ENCODE results near the gene ATP9B.

Gene ATP9B

DNA sequence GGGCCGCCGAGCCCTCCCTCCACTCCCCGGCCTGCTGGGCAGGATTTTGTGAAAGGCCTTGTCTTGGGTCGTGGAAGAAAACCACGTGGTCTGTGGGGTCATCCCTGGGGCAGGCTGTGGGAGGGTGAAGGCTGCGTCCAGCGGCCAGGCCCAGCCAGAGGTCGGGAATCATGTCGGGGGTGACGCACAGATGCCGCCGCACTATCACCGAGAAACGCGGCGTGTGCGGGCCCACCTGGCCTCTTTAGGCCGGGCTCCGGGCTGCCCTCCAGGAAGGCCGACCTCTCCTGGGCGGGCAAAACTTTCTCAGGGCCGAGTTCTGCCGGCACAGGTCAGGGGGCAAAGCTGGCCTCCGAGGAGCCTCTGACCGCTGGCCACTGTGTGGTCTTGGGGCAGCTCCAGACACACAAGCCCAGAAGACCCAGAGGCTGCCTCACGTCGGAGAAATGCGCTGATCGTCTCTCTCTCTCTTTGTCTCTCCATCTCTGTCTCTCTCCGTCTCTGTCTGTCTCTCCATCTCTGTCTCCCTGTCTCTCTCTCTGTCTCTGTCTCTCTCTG, 354.9 kb downstream of the ATP9B start:
- Histone ChIP-seq H3K4me3 (ENCODE audit: insufficient read depth, low read depth, low read length, poor library complexity, severe bottlenecking) (no peak overlapping the region), H3K9me3 (ENCODE audit: control insufficient read depth, low read length) (no peaks in the 10 kb centered on the region), H3K36me3 (ENCODE audit: control insufficient read depth, insufficient read depth, low read length) (peaks cover 27% of the 10 kb centered on the region), H3K27ac (ENCODE audit: insufficient read depth, low read length, poor library complexity, severe bottlenecking) (no peak overlapping the region), H3K4me1 (ENCODE audit: control insufficient read depth, insufficient read depth, low read length, poor library complexity, severe bottlenecking) (no peaks in the 10 kb centered on the region), H3K27me3 (replicated peaks; ENCODE audit: control insufficient read depth, insufficient read depth, low read length, poor library complexity, severe bottlenecking) (no peaks in the 10 kb centered on the region)
- DNase-seq, result no peak

DNA sequence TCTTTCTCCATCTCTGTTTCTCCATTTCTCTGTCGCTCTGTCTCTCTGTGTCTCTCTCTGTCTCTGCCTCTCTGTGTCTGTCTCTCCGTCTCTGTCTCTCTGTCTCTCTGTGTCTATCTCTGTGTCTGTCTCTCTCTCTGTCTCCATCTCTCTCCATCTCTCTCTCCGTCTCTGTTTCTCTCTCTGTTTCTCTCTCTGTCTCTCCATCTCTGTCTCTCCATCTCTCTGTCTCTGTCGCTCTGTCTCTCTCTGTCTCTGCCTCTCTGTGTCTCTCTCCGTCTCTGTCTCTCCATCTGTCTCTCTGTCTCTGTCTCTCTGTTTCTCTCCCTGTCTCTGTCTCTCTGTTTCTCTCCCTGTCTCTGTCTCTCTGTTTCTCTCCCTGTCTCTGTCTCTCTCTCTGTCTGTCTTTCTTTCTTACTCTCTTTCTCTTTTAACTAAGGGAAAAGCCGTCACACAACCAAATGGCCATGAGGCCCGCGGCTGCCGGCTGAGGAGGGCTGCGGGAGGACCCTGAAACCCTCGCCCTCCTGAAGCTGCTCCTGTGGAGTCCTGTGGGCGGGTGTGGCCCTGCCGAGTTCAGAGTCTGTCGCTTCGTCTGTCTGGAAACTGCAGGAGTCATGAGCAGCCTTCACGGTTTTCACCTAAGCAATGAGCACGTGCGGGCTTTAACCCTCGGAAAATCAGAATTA, 355.8 kb downstream of the ATP9B start:
- no peak for DNase-seq
- Histone ChIP-seq H3K4me1 (ENCODE audit: control insufficient read depth, insufficient read depth, low read length, poor library complexity, severe bottlenecking) (no peaks in the 10 kb centered on the region), H3K27me3 (replicated peaks; ENCODE audit: control insufficient read depth, insufficient read depth, low read length, poor library complexity, severe bottlenecking) (no peaks in the 10 kb centered on the region), H3K9me3 (ENCODE audit: control insufficient read depth, low read length) (no peaks in the 10 kb centered on the region), H3K4me3 (ENCODE audit: insufficient read depth, low read depth, low read length, poor library complexity, severe bottlenecking) (no peak overlapping the region), H3K27ac (ENCODE audit: insufficient read depth, low read length, poor library complexity, severe bottlenecking) (no peak overlapping the region), H3K36me3 (ENCODE audit: control insufficient read depth, insufficient read depth, low read length) (peaks cover 27% of the 10 kb centered on the region)

- Histone ChIP-seq H3K36me3 (ENCODE audit: control insufficient read depth, insufficient read depth, low read length) (peaks cover 26% of the 10 kb centered on the region), H3K27ac (ENCODE audit: insufficient read depth, low read length, poor library complexity, severe bottlenecking) (no peak overlapping the region), H3K27me3 (replicated peaks; ENCODE audit: control insufficient read depth, insufficient read depth, low read length, poor library complexity, severe bottlenecking) (no peaks in the 10 kb centered on the region), H3K4me3 (ENCODE audit: insufficient read depth, low read depth, low read length, poor library complexity, severe bottlenecking) (no peak overlapping the region), H3K9me3 (ENCODE audit: control insufficient read depth, low read length) (no peaks in the 10 kb centered on the region), H3K4me1 (ENCODE audit: control insufficient read depth, insufficient read depth, low read length, poor library complexity, severe bottlenecking) (no peaks in the 10 kb centered on the region)
- no peak for DNase-seq
These were observed 356.3 kb downstream of the ATP9B start for GRCh38 chr18:79425569-79425886.

DNA sequence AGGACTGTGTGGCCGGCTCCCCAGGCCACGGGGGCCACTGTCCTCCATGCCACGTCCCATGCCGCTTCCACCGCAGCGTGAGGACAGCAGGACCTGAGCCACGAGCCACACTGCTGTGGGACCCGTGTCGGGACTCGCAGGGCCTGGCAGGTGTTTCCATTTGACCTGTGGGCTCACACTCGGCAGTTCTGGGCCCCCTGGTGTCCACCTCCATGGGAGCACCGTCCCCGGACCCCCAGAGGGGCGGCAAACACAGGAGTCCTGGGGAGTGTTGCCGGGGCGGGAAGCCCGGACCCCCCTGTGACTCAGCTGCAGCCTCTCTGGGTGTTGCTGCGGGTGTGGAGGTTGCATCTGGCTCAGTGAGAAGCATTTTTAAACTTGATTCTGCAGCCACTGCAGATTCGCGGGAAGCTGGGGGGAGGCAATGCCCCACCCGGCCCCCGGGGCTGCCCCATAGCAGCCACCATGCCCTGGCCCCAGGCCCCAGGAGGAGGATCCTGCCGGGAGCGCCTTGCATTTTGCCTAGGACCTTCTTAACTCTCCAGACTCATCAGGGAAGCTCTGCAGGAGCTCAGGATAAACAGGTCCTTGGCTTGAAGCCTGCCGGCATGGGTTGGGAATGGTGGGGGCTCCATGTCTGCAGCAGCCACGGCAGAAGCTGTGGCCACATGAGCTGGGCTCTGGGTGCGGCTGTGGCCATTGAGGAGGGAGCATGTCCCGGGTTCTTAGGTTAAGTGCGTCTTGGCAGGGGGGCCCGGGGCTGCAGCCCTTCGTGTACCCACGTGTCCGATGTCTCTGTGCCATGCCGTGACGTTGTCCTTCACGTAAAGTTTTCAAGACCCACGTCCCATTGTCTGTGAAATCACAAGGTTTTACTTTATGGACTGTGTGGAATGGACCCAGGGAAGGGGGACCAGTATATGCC, 357.4 kb downstream of the ATP9B start:
- Histone ChIP-seq H3K36me3 (ENCODE audit: control insufficient read depth, insufficient read depth, low read length) (peaks cover 18% of the 10 kb centered on the region), H3K4me1 (ENCODE audit: control insufficient read depth, insufficient read depth, low read length, poor library complexity, severe bottlenecking) (no peaks in the 10 kb centered on the region), H3K9me3 (ENCODE audit: control insufficient read depth, low read length) (no peaks in the 10 kb centered on the region), H3K27ac (ENCODE audit: insufficient read depth, low read length, poor library complexity, severe bottlenecking) (no peak overlapping the region), H3K4me3 (ENCODE audit: insufficient read depth, low read depth, low read length, poor library complexity, severe bottlenecking) (no peak overlapping the region), H3K27me3 (replicated peaks; ENCODE audit: control insufficient read depth, insufficient read depth, low read length, poor library complexity, severe bottlenecking) (no peaks in the 10 kb centered on the region)
- DNase-seq, result no peak

DNA sequence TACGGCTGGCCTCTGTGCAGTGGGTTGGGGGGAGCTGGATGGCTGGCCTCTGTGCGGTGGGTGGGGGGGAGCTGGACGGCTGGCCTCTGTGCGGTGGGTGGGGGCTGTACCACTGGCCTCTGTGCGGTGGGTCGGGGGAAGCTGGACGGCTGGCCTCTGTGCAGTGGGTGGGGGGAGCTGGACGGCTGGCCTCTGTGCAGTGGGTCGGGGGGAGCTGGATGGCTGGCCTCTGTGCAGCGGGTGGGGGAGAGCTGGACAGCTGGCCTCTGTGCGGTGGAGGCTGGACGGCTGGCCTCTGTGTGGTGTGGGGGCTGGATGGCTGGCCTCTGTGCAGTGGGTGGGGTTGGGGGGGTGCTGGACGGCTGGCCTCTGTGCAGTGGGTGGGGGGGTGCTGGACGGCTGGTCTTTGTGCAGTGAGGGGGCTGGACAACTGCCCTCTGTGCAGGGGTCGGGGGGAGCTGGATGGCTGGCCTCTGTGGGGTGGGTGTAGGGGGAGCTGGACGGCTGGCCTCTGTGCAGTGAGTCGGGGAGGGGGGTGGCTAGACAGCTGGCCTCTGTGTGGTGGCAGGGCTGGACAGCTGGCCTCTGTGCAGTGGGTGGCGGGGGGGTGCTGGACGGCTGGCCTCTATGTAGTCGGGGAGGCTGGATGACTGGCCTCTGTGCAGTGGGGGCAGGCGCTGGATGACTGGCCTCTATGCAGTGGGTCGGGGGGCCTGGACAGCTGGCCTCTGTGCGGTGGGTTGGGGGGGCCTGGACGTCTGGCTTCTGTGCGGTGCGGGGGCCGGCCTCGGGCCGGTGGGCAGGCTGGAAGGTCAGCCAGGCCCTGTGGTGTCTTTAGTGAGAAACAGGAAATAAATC, 358.4 kb downstream of the ATP9B start:
- Histone ChIP-seq H3K4me1 (ENCODE audit: control insufficient read depth, insufficient read depth, low read length, poor library complexity, severe bottlenecking) (no peaks in the 10 kb centered on the region), H3K4me3 (ENCODE audit: insufficient read depth, low read depth, low read length, poor library complexity, severe bottlenecking) (no peak overlapping the region), H3K9me3 (ENCODE audit: control insufficient read depth, low read length) (no peaks in the 10 kb centered on the region), H3K36me3 (ENCODE audit: control insufficient read depth, insufficient read depth, low read length) (peaks cover 20% of the 10 kb centered on the region), H3K27me3 (replicated peaks; ENCODE audit: control insufficient read depth, insufficient read depth, low read length, poor library complexity, severe bottlenecking) (no peaks in the 10 kb centered on the region), H3K27ac (ENCODE audit: insufficient read depth, low read length, poor library complexity, severe bottlenecking) (no peak overlapping the region)
- no peak for DNase-seq
